GM06990 (cell line): ENCODE data around the gene MSANTD7.
"Not testable (repeated sequence)": the region's sequence is repeated elsewhere in the genome, so short reads cannot be mapped to it uniquely, and the experiment has no call there.

ENCODE experiments used
- DNase-seq: peaks from one replicate; pipeline ENCODE4 v3.0.0-alpha.2; 2011; ENCODE audit not compliant: insufficient read length; ENCODE audit errors: extremely low read depth
- H3K27me3 ChIP-seq: replicated peaks from 2 replicates; pipeline ENCODE4 v1.6.0; 2011; ENCODE audit warnings: low read length; ENCODE audit not compliant: control insufficient read depth, insufficient read depth
- H3K36me3 ChIP-seq: 2 replicates; pipeline ENCODE4 v1.5.1; 2011; ENCODE audit warnings: low read length; ENCODE audit not compliant: control insufficient read depth, insufficient read depth
- H3K4me3 ChIP-seq: replicated peaks from 2 replicates; pipeline ENCODE4 v1.5.1; 2011; ENCODE audit warnings: low read depth, mild to moderate bottlenecking, control low read depth, low read length
- CTCF ChIP-seq: IDR thresholded peaks from 2 replicates; pipeline ENCODE4 v1.5.1; 2011; ENCODE audit warnings: low read length, control low read depth, mild to moderate bottlenecking, inconsistent platforms; ENCODE audit not compliant: insufficient read depth, poor library complexity, severe bottlenecking

MSANTD7 gene

GRCh38 chr10:14858338-14858960, 20.3 kb downstream of the MSANTD7 start:
- no peak for TF ChIP-seq CTCF
- H3K36me3 ChIP-seq, result peaks cover 6% of the 10 kb centered on the region; the same call in 1 of the 2 replicates
- H3K4me3 ChIP-seq, result no peak overlapping the region

GRCh38 chr10:14859043-14859442, 20.9 kb downstream of the MSANTD7 start:
- Histone ChIP-seq H3K36me3 (peaks cover 6% of the 10 kb centered on the region; the same call in 1 of the 2 replicates), H3K4me3 (no peak overlapping the region), H3K27me3 (no peaks in the 10 kb centered on the region)
- DNase-seq, result no peak
- TF ChIP-seq CTCF, result no peak

More at GRCh38 chr10:14858338-14858960, 20.3 kb downstream of the MSANTD7 start:
- H3K27me3 ChIP-seq, result no peaks in the 10 kb centered on the region
- no peak for DNase-seq

GRCh38 chr10:14859775-14860174, 21.7 kb downstream of the MSANTD7 start:
- Histone ChIP-seq H3K27me3 (no peaks in the 10 kb centered on the region), H3K36me3 (peaks cover 6% of the 10 kb centered on the region; the same call in 1 of the 2 replicates), H3K4me3 (no peak overlapping the region)
- TF ChIP-seq CTCF, result no peak
- DNase-seq, result no peak

- Histone ChIP-seq H3K36me3 (peaks cover 6% of the 10 kb centered on the region; the same call in 1 of the 2 replicates), H3K27me3 (no peaks in the 10 kb centered on the region), H3K4me3 (no peak overlapping the region)
- no peak for DNase-seq
- no peak for TF ChIP-seq CTCF
Measured at GRCh38 chr10:14860791-14861190, 22.7 kb downstream of the MSANTD7 start.

GRCh38 chr10:14864466-14864865, 26.4 kb downstream of the MSANTD7 start:
- not testable (repeated sequence) for H3K27me3 ChIP-seq, DNase-seq, H3K4me3 ChIP-seq, H3K36me3 ChIP-seq

GRCh38 chr10:14864871-14865270, 26.8 kb downstream of the MSANTD7 start:
- H3K36me3 ChIP-seq, H3K27me3 ChIP-seq: not testable (repeated sequence)

GRCh38 chr10:14873090-14873760, 35.1 kb downstream of the MSANTD7 start:
- DNase-seq, result peak; percentile 15
- no peak for TF ChIP-seq CTCF
- no peak overlapping the region for H3K4me3 ChIP-seq
- peaks cover 1% of the 10 kb centered on the region; the same call in 1 of the 2 replicates for H3K36me3 ChIP-seq
- no peaks in the 10 kb centered on the region for H3K27me3 ChIP-seq

More at GRCh38 chr10:14864871-14865270, 26.8 kb downstream of the MSANTD7 start:
- DNase-seq, H3K4me3 ChIP-seq: not testable (repeated sequence)
